OCI-LY3 (cell line): ENCODE results near the gene NBEA.

Experiments used
- H2AFZ ChIP-seq: fragments of 200-600, 300-600 bp; shearing (Covaris generic); 2 replicates; pipeline ENCODE4 v1.6.0; 2014; ENCODE audit warnings: antibody characterized with exemption, low read depth, low read length
- H3K27ac ChIP-seq: fragments of 200-600, 300-600 bp; sonication (generic); 2 replicates; pipeline ENCODE4 v1.5.1; 2014; ENCODE audit warnings: mild to moderate bottlenecking, low read length, moderate library complexity, mixed read lengths
- H3K27me3 ChIP-seq: fragments of 200-600, 300-600 bp; sonication (generic); 2 replicates; pipeline ENCODE4 v1.6.1; 2014; ENCODE audit warnings: low read depth, low read length, mixed read lengths
- H3K36me3 ChIP-seq: fragments of 200-600, 300-600 bp; sonication (generic); replicated peaks from 2 replicates; pipeline ENCODE3; 2014; ENCODE audit warnings: low read depth, low read length, mixed read lengths
- H3K4me1 ChIP-seq: fragments of 300-600, 200-600 bp; sonication (generic); 2 replicates; pipeline ENCODE4 v1.6.1; 2014; ENCODE audit warnings: low read length, mixed read lengths
- H3K4me2 ChIP-seq: fragments of 200-600, 300-600 bp; sonication (generic); 2 replicates; pipeline ENCODE4 v1.6.1; 2014; ENCODE audit warnings: low read length, mixed read lengths
- H3K4me3 ChIP-seq: fragments of 300-600, 200-600 bp; sonication (generic); 2 replicates; pipeline ENCODE4 v1.5.1; 2014; ENCODE audit warnings: antibody characterized with exemption, mild to moderate bottlenecking, low read length, moderate library complexity
- H3K79me2 ChIP-seq: fragments of 300-600, 200-600 bp; shearing (Covaris generic); 2 replicates; pipeline ENCODE4 v1.6.1; 2014; ENCODE audit warnings: mild to moderate bottlenecking, low read length, mixed read lengths
- H3K9ac ChIP-seq: fragments of 300-600, 200-600 bp; shearing (Covaris generic); 2 replicates; pipeline ENCODE4 v1.6.0; 2014; ENCODE audit warnings: mild to moderate bottlenecking, low read length, moderate library complexity
- H3K9me3 ChIP-seq: fragments of 200-600, 300-600 bp; shearing (Covaris generic); 2 replicates; pipeline ENCODE4 v1.6.1; 2014; ENCODE audit warnings: low read length, mixed read lengths; ENCODE audit not compliant: insufficient read depth
- H4K20me1 ChIP-seq: fragments of 200-600, 300-600 bp; sonication (generic); 2 replicates; pipeline ENCODE4 v1.6.1; 2016; ENCODE audit warnings: low read length, mixed read lengths; ENCODE audit not compliant: insufficient read depth
- CTCF ChIP-seq: fragments of 200-600, 300-600 bp; sonication (generic); IDR thresholded peaks from 2 replicates; pipeline ENCODE4 v1.5.1; 2014; ENCODE audit warnings: antibody characterized with exemption, low read length, low read depth
- EZH2phosphoT487 ChIP-seq: fragments of 200-600 bp; shearing (Covaris generic); IDR thresholded peaks from 2 replicates; pipeline ENCODE4 v1.6.1; 2018; ENCODE audit warnings: antibody characterized with exemption, mixed run types, low read depth

NBEA gene

DNA sequence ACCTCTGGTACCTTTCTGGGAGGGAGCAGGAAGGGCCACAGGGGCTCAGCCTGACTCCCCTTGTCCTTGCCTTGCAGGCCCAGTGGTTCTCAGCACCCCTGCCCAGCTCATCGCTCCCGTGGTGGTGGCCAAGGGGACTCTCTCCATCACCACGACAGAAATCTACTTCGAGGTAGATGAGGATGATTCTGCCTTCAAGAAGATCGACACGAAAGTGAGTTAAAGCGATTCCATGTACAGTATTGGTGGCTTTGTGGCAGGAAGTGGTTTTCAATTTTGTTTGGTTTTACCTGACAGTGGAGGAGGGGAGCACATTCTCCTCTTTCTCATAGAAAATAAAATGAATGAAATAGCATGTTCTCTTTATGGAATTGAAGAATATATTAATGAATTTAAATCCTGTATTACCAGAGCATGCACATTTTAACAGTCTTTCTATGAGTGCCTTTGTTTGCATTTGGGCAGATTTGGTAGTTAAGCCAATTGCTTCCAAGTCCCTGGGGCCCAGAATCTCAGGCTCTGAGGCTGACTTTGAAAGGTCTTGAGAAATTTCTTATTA lies 530.3 kb downstream of the NBEA start:
- Histone ChIP-seq H3K4me2 (no peak overlapping the region), H3K79me2 (no peaks in the 10 kb centered on the region), H3K27me3 (0 out of 2 replicates have a peak, but pooled peaks cover 3% of the 10 kb centered on the region), H4K20me1 (no peaks in the 10 kb centered on the region), H3K27ac (no peak overlapping the region), H3K36me3 (no peaks in the 10 kb centered on the region), H3K4me1 (peaks cover 13% of the 10 kb centered on the region), H3K4me3 (no peak overlapping the region), H3K9ac (no peak overlapping the region), H3K9me3 (no peaks in the 10 kb centered on the region), H2AFZ (no peak overlapping the region)
- TF ChIP-seq EZH2phosphoT487: no peak
- TF ChIP-seq CTCF: no peak

DNA sequence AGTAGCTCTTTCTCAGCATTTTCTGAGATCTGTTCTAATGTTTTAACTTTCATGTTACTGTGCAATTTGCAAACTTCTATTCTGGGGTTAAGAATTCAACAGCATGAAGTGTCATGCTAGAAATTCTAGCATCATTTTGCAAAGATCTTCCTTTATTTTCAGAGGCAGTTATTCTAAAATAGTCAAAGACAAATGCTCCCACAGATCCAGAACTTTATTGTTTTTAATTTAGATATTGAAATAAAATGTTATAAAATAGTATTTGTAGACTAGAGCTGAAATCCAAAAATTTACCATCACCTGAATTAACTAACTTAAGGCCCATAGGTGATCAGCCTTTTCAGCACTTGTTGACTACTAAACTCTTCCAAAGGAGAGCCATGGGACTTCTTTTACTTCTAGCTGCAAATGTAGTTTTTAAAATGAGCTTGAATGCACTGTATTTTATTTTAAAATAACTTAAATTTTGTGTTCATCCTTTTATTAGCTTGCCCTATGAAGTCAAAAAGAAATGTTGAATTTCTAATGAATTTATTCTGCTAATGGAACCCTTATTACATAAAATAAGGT lies 531.2 kb downstream of the NBEA start:
- Histone ChIP-seq H3K27me3 (0 out of 2 replicates have a peak, but pooled peaks cover 3% of the 10 kb centered on the region), H3K9ac (no peak overlapping the region), H3K27ac (no peak overlapping the region), H3K4me3 (no peak overlapping the region), H3K4me1 (peaks cover 13% of the 10 kb centered on the region), H3K79me2 (no peaks in the 10 kb centered on the region), H3K4me2 (peak overlapping the region; percentile 24; the same call in 1 of the 2 replicates), H3K36me3 (no peaks in the 10 kb centered on the region), H3K9me3 (no peaks in the 10 kb centered on the region), H4K20me1 (no peaks in the 10 kb centered on the region), H2AFZ (no peak overlapping the region)
- no peak for TF ChIP-seq CTCF
- no peak for TF ChIP-seq EZH2phosphoT487

- Histone ChIP-seq H3K9ac (no peak overlapping the region), H4K20me1 (no peaks in the 10 kb centered on the region), H3K4me2 (peak overlapping the region; percentile 24), H3K4me1 (peaks cover 13% of the 10 kb centered on the region), H3K27ac (no peak overlapping the region), H3K79me2 (no peaks in the 10 kb centered on the region), H2AFZ (no peak overlapping the region), H3K9me3 (no peaks in the 10 kb centered on the region), H3K36me3 (no peaks in the 10 kb centered on the region), H3K4me3 (no peak overlapping the region), H3K27me3 (0 out of 2 replicates have a peak, but pooled peaks cover 3% of the 10 kb centered on the region)
- no peak for TF ChIP-seq CTCF
- no peak for TF ChIP-seq EZH2phosphoT487
Observed at GRCh38 chr13:35473802-35474201, 531.7 kb downstream of the NBEA start.

DNA sequence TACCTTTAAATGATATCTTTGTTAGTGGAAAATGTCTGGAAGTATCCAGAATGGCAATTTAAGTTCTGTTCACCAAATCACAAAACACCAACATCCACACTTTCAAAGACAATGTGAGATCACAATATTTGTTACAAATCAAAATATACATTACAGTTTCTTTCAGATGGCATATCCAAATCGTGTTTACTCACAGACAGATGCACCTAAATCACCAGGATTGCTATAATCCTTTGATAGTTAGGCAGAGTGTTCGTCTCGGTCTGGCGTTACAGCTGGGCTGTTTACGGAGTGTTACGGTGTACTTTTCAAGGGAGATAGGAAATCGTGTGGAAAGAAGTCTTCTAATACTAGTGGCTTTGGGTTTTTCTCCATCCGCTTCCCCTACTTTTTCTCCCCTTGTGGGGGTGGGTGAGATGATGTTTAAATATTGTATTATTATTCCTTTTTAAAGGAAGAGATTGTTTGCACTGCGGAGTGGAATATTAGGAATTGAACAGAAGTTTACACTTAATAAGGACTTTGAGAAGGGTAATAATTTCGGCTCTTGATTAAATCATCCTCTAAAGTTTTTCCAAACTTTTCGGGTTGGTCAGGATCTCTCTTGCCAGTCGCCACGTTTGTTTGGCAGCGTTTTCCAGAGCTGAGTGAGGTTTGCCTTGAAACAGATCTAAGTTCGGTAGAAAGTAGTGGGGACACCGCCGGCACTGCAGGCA lies 532.6 kb downstream of the NBEA start:
- peak overlapping the region; percentile 81 for H3K4me2 ChIP-seq
- 0 out of 2 replicates have a peak, but pooled peaks cover 3% of the 10 kb centered on the region for H3K27me3 ChIP-seq

More for the DNA sequence above, 532.6 kb downstream of the NBEA start:
- H3K79me2 ChIP-seq: no peaks in the 10 kb centered on the region
- H3K27ac ChIP-seq: no peak overlapping the region
- no peak for TF ChIP-seq CTCF
- TF ChIP-seq EZH2phosphoT487: no peak
- no peaks in the 10 kb centered on the region for H4K20me1 ChIP-seq
- no peaks in the 10 kb centered on the region for H3K9me3 ChIP-seq
- H3K36me3 ChIP-seq: no peaks in the 10 kb centered on the region
- H2AFZ ChIP-seq: no peak overlapping the region
- H3K4me3 ChIP-seq: peak overlapping the region; percentile 78
- H3K9ac ChIP-seq: peak overlapping the region; percentile 58; the same call in 1 of the 2 replicates
- peaks cover 13% of the 10 kb centered on the region for H3K4me1 ChIP-seq
